Mucosa of descending colon (tissue), 3 donors: ENCODE results near the gene LRRTM1. TPM values are rescaled to one million over a fixed set of nuclear protein-coding genes. Genes with fewer than 3 reads are reported as not detected.

Experiments
- ATAC-seq: fragments of 200-7000 bp; cut with Tn5 transposase; one replicate; pipeline ENCODE4 v1.9.1; 2020; ENCODE audit warnings: mild to moderate bottlenecking, moderate library complexity
- DNase-seq, 3 donors: peaks; one replicate each; pipeline ENCODE4 v3.0.0-alpha.2; 2020
- H3K36me3 ChIP-seq: fragments of 200-600 bp; one replicate; pipeline ENCODE4 v1.8.0; 2021; ENCODE audit warnings: low read depth, mild to moderate bottlenecking
- H3K4me1 ChIP-seq: fragments of 200-600 bp; one replicate; pipeline ENCODE4 v1.8.0; 2021; ENCODE audit warnings: low read depth, mild to moderate bottlenecking
- H3K4me3 ChIP-seq: fragments of 200-600 bp; one replicate; pipeline ENCODE4 v1.8.0; 2021; ENCODE audit warnings: mild to moderate bottlenecking
- H3K9me3 ChIP-seq: fragments of 200-600 bp; one replicate; pipeline ENCODE4 v1.8.0; 2021; ENCODE audit warnings: mild to moderate bottlenecking
- intact Hi-C, 2 donors: fragments of 100-400 bp; cut with DNase I in 1 of 2; cut with micrococcal nuclease in 1 of 2; formaldehyde crosslinking; loops; one replicate each; pipeline versions ENCODE4 v1.11.0 to v1.11.1; 2022; cut with DNase I, micrococcal nuclease
- total RNA-seq, 3 donors: library from RNA; stranded (reverse); fragmentation: NEBNext Ultra II Directional in 2 of 3; extraction: Animal tissue kit (Norgen Biotek cat#: 25700) in 2 of 3; gene quantifications; one replicate each; pipeline versions ENCODE4 v1.2.1 to v1.2.4, GENCODE V29; 2021 to 2023
- TF ChIP-seq, protein P1 (sequence below): fragments of 200-600 bp; IDR thresholded peaks from one replicate; pipeline ENCODE4 v1.8.0; 2022; ENCODE audit warnings: antibody characterized with exemption, mild to moderate bottlenecking
- donor health status: DM: no; HTN: no; CAD: no; lungs with moderate emphysema.
- donor health status: DM: no; HTN: no; CAD: no.
- donor health status: DM: no; HTN: yes; CAD: no.

The LRRTM1 gene
- total RNA-seq, 3 donors from 2014 or later = 0.12 to 2.2 (median 0.17) TPM

DNA sequence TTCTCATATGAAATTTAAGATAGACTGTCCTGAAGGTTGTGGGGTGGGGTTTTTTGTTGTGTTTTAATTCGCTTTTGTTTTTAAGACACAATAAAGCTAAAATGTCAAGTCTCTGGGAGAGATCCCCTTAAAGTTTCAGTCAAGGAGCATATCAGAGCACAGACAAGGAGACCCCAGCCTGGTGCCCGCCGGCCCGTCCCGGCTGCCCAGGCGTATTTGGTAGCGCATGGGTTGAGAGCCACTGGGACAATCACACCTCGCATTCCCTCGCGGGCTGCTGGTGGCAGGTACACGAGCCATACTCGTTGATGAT is 2.6 kb downstream of the LRRTM1 start:
- no peaks in the 10 kb centered on the region for H3K36me3 ChIP-seq
- ATAC-seq (no peak), DNase-seq (no peak)
- H3K4me3 ChIP-seq = no peak overlapping the region
- no peaks in the 10 kb centered on the region for H3K4me1 ChIP-seq
- TF ChIP-seq, protein P1, sequence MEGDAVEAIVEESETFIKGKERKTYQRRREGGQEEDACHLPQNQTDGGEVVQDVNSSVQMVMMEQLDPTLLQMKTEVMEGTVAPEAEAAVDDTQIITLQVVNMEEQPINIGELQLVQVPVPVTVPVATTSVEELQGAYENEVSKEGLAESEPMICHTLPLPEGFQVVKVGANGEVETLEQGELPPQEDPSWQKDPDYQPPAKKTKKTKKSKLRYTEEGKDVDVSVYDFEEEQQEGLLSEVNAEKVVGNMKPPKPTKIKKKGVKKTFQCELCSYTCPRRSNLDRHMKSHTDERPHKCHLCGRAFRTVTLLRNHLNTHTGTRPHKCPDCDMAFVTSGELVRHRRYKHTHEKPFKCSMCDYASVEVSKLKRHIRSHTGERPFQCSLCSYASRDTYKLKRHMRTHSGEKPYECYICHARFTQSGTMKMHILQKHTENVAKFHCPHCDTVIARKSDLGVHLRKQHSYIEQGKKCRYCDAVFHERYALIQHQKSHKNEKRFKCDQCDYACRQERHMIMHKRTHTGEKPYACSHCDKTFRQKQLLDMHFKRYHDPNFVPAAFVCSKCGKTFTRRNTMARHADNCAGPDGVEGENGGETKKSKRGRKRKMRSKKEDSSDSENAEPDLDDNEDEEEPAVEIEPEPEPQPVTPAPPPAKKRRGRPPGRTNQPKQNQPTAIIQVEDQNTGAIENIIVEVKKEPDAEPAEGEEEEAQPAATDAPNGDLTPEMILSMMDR = no peak
- intact Hi-C loops = no loop called here
- H3K9me3 ChIP-seq = no peaks in the 10 kb centered on the region

DNA sequence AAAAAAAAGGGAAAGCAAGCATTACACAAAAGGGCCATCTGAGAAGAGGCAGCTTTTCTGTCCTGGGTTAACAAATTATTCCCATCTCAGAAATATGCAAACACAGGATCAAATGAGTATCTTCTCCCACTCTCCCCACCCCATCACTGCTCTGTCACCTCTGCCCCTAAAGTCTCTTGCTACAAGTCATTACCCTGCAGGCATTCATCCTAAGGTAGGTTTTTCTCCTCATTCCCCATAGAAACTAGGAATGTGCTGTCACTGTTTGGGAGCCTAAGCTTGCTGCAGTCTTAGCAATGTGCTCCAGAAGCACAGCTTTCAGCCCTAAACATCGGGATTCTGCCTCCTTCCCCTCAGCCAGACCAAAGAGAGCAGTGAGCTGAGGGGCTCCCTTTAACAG is 3.6 kb downstream of the LRRTM1 start:
- ATAC-seq (no peak), DNase-seq (no peak)
- intact Hi-C loops = no loop called here
- H3K9me3 ChIP-seq = no peaks in the 10 kb centered on the region
- no peaks in the 10 kb centered on the region for H3K36me3 ChIP-seq
- TF ChIP-seq, protein P1 = no peak
- H3K4me3 ChIP-seq = no peak overlapping the region
- H3K4me1 ChIP-seq = no peaks in the 10 kb centered on the region

DNA sequence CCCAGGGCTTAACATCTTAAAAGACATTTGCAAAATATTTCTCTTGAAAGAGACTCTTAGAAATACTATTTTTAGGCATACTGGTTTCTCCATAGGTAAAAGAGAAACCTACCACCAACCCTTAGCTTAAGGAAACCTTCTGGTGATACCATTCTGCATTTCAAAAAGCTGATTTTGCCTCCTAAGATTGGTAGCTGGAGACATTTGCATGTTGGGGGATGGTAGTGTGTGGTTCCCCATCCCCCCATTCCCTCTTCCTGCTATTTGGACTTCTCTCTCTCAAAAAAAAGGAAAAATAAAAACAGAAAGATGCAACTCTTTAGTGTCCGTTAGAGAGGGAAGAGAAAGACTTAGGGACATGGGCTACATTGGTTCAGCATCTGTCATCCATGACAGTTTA is 4.2 kb downstream of the LRRTM1 start:
- no peak for ATAC-seq

DNA sequence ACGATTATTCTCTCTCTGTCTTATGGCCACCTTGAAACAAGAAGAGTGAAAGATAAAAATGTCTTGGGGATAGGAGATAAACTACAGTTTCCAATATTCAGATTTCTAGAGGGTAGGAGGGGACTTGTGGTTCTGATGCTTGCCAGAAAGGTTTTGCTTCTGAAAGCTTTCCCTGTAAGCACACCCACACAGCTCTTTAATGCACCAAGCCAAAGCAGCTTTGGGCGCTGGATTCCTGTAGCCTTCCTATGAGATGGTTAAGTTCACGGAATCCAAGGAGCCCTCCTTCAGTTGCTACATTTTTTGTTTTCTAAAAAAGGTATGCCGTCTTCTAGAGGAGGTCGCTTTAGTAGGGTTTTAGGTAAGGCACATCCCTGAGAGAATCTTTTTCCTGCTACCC is 4.9 kb downstream of the LRRTM1 start:
- Histone ChIP-seq H3K9me3 (no peaks in the 10 kb centered on the region), H3K4me1 (no peaks in the 10 kb centered on the region), H3K36me3 (no peaks in the 10 kb centered on the region), H3K4me3 (no peak overlapping the region)
- DNase-seq = no peak
- no peak for ATAC-seq
- TF ChIP-seq, protein P1 = no peak
- intact Hi-C loops = no loop called here

More for the DNA sequence above, 4.2 kb downstream of the LRRTM1 start:
- intact Hi-C loops = no loop called here
- no peak for DNase-seq
- Histone ChIP-seq H3K4me1 (no peaks in the 10 kb centered on the region), H3K9me3 (no peaks in the 10 kb centered on the region), H3K36me3 (no peaks in the 10 kb centered on the region), H3K4me3 (no peak overlapping the region)
- TF ChIP-seq, protein P1 = no peak

DNA sequence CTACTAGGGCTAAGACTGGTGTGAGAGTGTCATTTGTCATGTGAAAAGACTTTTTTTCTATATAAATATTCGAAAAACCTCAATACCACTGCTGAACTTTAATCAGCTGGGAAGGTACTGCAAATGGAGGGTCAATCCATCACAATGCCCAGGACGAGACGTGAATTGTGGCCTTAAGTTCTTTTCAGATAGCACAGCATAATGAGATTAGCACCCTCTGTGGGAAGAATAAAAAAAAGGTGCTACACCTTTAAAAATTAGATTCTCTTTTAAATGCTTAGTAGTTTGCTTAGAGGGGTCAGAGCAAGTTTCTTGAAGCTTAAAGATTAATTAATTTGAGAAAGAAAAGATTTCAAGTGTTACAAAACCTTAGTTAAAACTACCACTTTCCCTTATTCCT is 5.6 kb downstream of the LRRTM1 start:
- Histone ChIP-seq H3K36me3 (no peaks in the 10 kb centered on the region), H3K4me3 (no peak overlapping the region), H3K4me1 (no peaks in the 10 kb centered on the region), H3K9me3 (no peaks in the 10 kb centered on the region)
- intact Hi-C loops = no loop called here
- ATAC-seq (no peak), DNase-seq (no peak)
- TF ChIP-seq, protein P1 = no peak

DNA sequence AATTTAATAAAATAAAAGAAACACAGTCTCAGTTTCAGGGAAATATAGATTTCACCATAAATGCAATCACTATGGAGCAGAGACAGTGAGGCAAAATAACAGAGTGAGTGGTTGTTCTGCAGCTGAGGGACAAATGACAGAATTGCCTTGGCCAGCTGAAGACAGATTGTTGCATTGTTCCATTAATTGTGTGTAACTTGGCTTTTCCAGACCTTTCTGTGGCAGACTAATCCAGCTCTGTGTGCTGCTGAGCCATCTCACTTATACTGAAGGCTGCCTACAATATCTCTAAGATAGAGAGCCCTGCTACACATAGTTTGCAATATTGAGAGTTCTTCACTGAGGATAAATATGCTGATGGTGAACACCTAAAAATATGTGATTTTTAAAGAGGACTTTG is 11.5 kb downstream of the LRRTM1 start:
- TF ChIP-seq, protein P1 = no peak
- no peak overlapping the region for H3K4me3 ChIP-seq
- H3K9me3 ChIP-seq = no peaks in the 10 kb centered on the region
- intact Hi-C loops = no loop called here
- DNase-seq = no peak
- H3K4me1 ChIP-seq = no peaks in the 10 kb centered on the region
- no peak for ATAC-seq
- no peaks in the 10 kb centered on the region for H3K36me3 ChIP-seq
